Activated CD4-positive, alpha-beta T cell treated with anti-CD3 and anti-CD28 coated beads, Interleukin-2, Interleukin-6, amounts not matched to agents 100 ng/mL and 50 ng/mL, durations not matched to agents 16 hours and 8 hours (primary cell): ENCODE data around the gene ANKRD18B.
A peak's percentile ranks its signal among the peaks of the same experiment; 100 is the strongest.
"Not testable (repeated sequence)": the region's sequence is repeated elsewhere in the genome, so short reads cannot be mapped to it uniquely, and the experiment has no call there.

Experiments used
- DNase-seq: peaks from one replicate; pipeline ENCODE4 v3.0.0-alpha.2; 2020

ANKRD18B gene

DNA sequence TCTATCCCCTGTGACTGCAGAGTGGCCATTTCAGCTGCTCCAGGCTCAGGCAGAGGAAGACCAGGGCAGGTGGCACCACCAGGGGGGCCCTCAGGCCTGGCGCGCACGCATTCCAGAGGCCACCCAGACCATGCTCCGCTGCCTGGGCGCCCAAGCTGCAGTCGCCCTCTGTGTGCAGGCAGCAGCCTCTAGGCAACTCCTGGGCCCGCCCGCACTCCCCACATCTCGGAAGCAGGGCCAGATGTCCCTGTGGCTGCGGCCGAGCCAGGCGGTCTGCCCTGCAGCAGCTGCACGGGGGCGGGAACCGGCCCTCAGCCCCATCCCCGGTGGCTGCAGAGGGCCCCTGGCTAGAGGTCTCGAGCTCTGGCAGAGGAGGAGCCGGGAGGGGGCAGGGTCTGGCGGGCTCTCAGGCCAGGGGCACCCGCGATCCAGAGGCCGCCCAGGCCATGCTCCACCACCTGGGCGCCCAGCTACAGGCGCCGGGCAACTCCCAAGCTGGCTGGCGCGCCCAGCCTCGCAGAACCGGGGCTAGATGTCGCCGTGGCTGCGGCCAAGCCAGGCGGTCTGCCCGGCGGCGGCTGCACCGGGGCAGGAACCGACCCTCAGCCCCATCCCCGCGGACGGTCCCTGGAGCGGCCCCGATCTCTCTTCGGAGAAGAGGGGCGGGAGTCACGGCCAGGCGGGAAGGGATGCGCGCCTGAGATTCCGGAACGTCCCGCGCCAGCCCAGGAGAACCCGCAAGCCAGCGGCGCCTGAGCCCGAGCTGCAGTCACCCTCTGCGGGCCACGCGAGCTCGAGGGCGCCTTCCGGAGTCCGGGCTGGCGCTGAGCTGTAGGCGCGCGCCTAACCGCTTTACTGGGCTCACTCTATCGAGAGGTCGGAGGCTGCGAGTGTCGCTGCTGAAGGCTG, at the start of gene ANKRD18B:
Gene ANKRD18B (plus strand): TSS at position 855 of the 909 bp plus-strand sequence. CDS start 239 bp downstream, outside the sequence.
- peak; percentile 69 for DNase-seq

DNA sequence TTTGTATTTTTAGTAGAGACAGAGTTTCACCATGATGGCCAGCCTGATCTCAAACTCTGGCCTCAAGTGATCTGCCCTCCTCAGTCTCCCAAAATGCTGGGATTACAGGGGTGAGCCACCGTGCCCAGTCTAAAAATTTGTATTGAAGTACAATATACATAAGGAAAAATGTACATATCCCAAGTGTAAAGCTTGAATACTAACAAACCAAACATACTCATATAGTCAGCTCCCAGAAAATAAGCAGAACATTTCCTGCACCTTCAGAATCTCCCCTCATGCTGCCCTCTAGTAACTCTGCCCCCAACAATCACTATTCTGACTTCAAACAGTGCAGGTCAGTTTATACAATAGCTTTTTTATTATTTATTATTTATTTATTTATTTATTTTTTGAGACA, 48.7 kb upstream of the ANKRD18B start:
- DNase-seq = no peak

DNA sequence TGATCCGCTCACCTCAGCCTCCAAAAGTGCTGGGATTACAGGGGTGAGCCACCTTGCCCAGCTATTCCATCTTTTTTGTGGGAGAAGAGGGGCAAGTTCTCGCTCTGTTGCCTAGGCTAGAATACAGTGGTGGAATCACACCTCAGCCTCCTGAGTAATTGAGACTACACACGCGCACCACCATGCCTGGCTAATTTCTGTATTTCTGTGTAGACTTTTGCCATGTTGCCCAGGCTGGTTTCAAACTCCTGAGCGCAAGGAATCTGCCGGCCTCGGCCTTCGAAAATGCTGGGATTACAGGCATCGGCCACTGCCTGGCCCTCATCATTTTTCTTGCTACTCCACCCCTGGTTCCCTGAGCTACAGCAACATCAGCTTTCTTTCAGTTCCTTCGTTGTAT, 47.5 kb upstream of the ANKRD18B start:
- DNase-seq = no peak

DNA sequence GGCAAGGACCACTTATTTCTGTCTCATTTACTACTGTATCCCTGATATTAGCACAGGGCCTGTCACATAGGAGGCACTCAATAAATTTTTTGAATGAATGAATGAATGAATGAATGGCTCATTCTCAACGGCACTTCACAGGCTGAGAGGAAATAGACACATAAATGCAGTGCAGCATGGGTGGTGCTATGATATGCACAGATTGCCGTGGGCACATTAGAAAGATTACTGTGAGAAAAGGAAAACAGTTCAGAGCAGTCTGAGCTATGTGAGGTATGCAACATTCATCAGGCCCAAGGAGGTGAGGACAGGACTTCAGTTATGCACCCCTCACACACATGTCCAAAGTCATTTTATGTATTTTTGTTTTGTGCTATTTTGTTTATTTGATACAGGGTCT, 43.9 kb upstream of the ANKRD18B start:
- no peak for DNase-seq

DNA sequence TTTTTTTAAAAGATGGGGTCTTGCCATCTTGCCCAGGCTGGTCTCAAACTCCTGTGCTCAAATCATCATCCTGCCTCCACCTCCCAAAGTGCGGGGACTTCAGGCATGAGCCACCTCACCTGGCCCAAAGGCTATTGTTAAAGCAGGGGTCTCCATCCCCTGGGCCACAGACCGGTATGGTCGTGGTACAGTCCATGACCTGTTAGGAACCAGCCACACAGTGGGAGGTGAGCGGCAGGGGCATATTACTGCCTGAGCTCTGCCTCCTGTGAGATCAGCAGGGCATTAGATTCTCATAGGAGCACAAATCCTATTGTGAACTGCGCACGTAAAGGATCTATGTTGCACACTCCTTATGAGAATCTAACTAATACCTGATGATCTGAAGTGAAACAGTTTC, 43.1 kb upstream of the ANKRD18B start:
- DNase-seq = no peak

DNA sequence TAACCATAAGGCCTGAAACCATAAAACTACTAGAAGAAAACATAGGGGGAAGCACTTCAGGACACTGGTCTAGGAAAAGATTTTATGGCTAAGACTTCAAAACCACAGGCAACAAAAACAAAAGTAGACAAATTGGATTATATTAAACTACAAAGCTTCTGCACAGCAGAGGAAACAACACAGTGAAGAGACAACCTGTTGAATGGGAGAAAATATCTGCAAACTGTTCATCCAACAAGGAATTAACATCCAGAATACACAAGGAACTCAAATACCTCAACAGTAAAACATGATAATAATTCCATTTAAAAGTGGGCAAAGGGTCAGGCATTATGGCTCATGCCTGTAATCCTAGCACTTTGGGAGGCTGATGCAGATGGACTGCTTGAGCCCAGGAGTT, 38.7 kb upstream of the ANKRD18B start:
- DNase-seq = not testable (repeated sequence)

DNA sequence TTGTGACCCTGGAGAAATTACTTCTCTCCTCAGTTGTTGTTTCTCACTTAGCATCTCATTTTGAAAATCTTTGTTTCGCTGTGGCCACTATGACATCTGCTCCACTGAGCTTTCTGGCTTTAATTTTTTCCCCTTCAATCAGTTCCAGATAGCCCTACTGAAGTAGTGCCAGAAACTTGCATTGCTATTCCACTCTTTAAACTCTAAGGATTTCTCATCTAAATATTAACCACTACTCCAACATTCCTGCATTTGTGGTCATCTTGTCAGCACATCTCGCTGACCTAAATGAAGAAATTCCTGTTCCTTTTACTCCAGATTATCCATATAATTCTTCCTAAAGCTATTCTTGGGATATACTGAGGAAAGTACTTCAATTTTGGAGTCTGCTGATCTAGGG, 35.0 kb upstream of the ANKRD18B start:
- no peak for DNase-seq

DNA sequence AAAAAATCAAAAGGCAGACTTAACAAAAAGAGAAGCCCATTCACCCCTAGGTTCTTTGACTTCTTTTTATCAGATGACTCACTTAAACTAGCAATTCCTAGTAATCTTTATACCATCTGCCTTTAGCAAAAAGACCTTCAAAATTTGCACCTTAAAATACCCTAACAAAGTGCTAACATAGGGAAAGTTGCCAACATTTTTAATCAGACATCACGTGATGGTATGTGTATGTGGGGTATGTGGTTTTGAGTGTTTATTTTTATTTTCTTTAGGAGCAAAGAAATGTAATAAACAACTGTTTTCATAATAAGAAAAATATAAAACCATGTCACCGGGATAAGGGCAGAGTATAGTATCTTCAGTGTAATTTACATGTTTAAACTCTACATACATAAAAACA, 30.2 kb upstream of the ANKRD18B start:
- DNase-seq = not testable (repeated sequence)

DNA sequence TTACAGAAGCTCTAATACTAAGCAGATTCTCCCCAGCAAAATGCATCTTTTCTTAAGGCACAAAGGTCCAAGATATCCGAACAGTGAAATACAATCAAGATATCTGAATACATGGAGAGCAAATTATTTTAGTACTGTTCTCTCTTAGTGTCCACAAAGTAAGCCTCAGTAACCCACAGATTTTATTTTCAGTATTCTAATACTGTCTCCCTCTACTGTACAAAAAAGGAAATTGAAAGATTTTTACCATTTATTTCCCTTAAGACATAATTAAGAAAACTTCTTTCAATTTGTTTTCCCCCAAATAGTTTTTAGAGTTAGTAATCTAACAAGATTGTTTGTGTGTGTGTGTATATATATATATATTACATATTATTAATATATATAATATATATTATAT, 25.7 kb upstream of the ANKRD18B start:
- DNase-seq = no peak

DNA sequence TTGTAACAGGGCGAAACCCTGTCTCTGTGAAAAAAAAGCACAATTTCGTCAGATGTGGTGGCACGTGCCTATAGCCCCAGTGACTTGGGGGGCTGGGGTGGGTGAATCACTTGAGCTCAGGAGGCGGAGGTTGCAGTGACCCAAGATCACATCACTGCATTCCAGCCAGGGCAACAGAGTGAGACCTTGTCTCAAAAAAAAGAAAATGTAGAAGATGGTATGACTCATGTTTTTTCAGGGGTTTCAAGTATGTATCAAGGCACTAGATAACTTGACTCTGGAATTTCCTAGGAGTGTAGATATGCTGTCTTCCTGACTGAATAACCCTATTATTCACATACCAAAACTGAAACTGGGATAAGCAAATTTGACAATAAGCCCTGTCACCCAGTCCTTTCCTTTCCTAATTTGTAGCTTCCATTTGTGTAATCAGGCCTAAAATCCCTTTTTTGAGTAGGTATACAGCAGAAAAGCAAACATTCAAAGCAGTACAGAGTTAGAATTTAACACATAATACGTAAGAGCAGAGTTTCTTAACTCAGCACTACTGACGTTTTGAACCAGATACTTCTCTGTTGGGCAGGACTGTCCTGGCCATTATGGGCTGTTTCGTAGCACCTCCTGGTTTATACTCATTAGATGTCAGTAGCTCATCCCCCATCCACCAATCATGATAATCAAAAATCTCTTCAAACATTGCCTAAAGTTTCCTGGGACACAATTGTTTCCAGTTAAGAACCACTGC, 17.3 kb upstream of the ANKRD18B start:
- no peak for DNase-seq

DNA sequence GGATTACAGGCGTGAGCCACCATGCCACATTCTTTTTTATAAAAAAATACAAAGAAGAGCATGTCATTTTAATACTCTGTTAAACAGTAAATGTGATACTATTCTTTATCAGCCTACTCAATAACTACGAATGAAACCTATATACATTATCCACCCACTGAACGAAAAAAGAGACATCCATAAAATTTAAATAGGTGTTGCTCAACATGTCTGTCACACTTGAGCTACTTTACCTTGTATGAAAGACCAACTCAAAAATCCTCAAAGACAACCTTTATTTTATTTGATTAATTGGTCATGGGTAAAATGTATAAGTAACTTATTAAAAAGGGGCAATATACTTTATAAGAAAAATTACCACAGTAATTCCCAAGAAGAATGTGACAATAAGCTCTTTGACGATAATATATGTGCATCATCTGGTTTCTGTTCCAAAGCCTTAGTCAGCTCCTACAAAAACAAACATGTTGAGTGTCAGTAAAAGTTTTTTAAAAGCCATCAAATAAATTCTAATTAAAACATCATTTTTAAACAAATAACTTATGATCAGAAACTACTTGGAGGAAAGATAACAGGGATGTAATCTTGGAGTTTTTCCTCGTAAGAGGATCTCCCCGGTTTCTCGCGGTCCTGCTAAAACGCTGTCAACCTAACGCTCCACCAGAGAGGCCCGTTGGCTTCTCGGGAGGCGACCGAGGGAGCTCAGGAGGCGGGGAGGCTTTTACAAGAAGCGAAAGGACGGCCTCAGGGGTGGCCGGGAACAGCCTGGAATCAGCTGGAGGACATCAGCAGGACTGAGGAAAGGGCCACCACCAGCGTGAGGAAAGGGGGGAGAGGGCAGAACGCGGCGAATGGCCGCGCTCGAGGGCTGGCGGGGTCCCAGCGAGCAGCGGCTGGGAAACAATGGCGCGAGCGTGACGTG, 13.5 kb upstream of the ANKRD18B start:
- DNase-seq = peak; percentile 57

DNA sequence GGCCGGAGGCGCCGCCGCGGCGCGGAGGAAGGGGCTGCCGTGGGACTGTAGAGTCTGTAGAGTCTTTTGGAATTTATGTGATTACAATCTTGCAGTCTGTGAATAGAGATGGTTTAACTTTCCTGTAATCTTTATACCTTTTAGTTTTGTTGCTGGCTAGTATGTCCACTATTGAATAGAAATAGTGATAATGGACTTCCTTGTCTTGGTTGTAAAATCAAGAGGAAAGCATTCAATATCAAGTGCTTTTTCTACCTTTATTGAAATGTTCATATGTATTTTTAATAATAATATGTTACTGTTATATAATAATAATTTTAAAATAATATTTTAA, 12.9 kb upstream of the ANKRD18B start:
- DNase-seq = not testable (repeated sequence)

DNA sequence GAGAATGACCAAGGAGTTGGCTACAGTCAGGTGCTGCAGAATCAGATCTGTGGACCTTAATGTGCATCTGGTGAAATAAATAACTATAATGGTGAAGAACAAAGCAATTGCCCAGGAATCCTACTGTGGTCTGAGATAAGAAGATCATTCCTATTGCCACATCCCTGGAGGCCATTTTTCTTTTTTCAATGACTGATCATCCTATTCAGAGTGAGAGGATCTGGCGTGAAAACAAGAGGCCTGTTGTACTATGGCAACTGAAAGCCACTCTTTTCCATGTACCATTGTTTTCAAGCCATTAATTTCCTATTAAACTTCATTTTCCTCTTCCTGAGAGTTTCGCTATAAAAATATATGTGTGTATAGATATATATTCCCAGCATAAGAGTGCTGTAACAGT, 11.5 kb upstream of the ANKRD18B start:
- not testable (repeated sequence) for DNase-seq

DNA sequence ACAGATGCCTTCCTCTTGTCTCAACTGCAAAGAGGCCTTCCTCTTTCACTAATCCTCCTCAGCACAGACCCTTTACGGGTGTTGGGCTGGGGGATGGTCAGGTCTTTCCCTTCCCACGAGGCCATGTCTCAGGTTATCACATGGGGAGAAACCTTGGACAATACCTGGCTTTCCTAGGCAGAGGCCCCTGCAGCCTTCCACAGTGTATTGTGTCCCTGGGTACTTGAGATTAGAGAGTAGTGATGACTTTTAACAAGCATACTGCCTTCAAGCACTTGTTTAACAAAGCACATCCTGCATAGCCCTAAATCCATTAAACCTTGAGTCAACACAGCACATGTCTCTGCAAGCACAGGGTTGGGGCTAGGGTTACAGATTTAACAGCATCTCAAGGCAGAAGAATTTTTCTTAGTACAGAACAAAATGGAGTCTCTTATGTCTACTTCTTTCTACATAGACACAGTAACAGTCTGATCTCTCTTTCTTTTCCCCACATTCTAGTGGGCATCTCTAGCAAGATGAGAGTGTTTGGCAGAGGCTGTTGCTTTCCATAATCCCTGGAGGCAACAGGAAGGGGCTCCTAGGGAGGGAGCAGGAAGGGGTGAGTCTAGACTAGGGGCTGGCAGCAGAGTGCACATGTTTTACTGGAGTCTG, 8.6 kb upstream of the ANKRD18B start:
- DNase-seq = not testable (repeated sequence)

DNA sequence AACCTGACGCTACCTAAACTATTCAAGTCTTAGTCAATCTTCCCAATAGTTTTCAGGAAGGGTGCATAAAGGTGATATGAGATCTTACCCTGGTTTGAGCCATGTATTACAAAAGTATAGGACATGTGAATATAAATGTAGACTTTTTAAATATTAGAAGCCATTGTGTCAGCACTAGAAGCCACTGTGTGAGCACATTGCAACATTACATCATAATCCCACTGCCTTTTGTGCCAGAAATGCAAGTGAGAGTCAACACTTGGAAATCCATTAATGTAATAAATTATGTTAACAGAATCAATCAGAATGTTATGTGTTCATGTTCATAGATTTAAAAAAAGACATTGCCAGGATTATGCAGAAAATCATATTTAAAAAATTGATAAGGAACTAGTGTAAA, 7.7 kb upstream of the ANKRD18B start:
- not testable (repeated sequence) for DNase-seq

DNA sequence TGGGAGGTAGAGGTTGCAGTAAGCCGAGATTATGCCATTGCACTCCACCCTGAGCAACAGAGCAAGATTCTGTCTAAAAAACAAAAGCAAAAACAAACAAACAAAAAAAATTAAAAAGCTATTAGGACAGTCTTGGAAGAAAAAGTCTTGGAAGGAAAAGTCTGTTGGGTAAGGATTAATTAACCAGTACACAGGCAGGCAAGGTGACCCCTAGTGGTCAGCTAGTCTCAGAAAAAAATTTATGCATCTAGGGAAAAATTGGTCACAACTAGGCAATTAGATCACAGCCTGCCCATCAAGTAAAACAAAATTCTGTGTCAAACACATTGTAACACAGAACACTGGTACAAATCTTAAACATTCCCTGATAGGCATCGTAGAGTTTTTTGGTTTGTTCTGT, 6.7 kb upstream of the ANKRD18B start:
- DNase-seq = peak; percentile 33

DNA sequence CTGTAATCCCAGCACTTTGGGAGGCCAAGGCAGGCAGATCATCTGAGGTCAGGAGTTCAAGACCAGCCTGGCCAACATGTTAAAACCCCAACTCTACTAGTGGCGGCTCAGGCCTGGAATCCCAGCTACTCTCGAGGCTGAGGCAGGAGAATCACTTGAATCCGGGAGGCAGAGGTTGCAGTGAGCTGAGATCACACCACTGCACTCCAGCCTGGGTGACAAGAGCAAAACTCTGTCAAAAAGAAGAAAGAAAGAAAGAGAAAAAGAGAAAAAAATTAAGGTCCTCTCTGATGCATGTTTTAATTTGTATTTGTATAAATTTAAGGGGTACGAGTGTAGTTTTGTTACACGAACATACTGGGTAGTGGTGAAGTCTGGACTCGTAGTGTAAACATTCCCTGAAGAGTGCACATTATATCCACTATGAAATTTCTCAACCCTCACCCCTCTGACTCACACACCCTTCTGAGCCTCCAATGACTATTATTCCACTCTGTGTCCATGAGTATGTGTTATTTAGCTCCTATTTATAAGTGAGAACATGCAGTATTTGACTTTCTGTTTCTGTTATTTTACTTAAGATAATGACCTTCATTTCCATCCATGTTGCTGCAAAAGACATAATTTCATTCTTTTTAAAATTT, 6.0 kb upstream of the ANKRD18B start:
- not testable (repeated sequence) for DNase-seq

DNA sequence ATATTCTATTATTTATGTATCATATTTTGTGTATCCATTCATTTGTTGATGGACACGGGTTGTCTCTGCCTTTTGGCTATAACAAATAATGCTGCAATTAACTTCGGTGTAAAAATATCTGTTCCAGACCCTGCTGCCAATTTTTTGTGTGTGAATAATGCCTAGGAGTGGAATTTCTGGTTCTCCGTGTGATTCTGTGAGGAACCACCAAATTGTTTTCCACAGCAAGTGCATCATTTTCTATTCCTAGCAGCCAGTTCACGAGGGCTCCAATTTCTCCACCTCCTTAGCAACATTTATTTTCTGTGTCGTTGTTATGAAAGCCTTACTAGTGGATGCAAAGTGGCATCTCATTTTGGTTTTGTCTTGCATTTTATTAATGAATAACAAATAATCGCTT, 2.2 kb upstream of the ANKRD18B start:
- DNase-seq = not testable (repeated sequence)

DNA sequence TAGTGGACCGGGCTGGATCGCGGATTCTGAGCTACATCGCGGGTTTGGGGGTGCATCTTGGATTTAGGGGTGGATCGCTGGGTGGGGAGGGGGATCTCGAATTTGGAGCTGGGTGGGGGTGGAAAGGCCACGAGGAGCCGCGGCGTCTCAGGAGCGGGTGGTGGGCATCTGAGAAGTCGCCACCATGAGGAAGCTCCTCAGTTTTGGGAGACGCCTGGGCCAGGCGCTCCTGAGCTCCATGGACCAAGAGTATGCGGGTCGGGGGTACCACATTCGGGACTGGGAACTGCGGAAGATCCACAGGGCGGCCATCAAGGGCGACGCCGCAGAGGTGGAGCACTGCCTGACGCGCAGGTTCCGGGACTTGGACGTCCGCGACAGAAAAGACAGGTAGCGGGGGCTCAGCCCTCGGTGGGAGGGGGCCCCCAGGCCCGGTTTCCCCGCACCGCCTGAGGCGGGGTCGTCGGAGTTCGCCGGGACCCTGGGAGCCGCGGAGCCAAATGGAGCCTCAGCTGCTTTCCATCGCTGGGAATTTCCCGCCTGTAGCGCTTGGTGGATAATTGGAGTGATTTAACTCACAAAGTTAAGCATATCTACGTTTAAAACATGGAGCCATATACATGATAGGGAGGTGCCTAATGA, 376 bp downstream of the ANKRD18B start:
- DNase-seq = peak; percentile 18

DNA sequence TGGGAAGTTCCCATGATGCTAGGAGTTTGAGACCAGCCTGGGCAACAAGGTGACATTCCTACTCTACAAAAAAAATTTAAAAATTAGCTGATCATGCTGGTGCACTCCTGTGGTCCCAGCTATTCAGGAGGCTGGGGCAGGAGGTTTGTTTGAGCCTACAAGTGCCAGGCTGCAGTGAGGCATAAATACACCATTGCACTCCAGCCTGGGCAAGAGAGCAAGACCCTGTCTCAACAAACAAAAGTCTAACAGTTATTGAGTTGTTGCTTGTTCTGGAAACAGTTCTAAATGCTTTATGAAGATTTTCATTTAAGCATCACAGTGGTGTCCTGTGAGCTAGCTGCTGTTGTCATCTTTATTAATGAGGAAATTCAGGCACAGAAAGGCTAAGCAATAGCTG, 4.0 kb downstream of the ANKRD18B start:
- not testable (repeated sequence) for DNase-seq

DNA sequence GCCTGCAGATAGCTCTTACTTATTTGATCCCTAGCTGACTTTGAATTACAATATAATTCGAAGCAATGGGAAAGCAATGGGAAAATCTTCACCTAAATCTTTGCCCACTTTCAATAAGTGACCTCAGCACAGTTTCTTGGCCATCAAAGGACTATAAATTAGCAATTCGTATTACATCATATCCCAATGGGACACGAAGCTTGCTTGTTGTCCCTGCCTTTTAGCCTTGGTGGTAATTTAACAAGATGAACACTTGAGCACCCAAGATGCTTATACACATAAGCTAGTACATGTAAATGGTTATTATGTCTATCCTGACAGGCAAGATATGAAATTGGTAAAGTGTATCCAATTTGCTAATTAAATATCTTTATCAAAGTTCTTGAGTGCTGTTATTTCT, 9.9 kb downstream of the ANKRD18B start:
- not testable (repeated sequence) for DNase-seq
